ENCODE results near the gene ZIC1.

DNA sequence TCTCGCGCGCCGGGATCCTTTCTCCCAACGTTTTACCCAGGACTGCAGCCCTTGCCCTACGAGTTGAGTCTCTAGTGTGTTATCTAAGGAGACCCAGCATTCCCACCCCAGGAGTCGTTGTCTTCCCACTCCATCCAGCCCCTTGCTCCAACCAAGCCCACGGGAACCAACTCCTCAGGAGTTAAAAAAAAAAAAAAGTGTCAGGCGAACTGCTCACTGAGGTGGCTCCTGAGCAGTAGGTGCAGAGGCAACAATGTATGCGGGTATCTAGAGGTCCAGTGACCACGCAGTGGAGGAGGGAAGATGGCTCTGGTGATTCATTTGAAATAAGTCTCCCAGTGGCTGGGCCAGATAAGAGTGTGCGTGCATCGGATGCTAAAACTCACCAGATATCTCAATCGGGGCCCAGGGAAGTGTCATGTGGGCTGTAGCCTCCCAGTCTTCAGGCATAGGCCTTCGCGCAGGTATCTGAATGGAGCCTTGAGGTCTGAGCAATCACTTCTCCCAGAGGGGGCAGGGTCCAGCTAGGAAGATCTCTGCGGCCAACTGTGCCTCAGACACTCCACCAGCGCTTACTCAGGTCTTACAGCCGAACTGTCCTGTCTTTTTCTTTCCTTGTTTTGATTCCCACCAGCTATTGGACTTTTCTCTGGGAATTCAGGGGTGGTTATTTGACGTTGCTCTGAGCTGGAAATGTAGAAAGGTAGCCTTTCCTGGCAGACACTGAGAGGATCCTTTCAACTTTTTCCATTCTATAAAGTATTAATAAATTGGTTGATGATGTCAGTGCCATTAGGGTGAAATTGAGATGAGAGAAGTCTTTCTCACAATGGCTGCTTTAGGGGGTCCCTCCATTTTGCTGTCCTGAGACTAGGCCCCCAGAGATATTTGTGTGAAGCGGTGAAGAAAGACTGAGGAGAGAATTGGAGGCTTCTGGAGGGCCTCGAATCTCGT is 23.8 kb upstream of the ZIC1 start:
- TF ChIP-seq ZFP3 (CRISPR knock-in tag; IDR thresholded peaks at IDR 0.05): no peak
- no peak for TF ChIP-seq ZNF8 (CRISPR knock-in tag; IDR thresholded peaks at IDR 0.05)
- TF ChIP-seq, protein P1, sequence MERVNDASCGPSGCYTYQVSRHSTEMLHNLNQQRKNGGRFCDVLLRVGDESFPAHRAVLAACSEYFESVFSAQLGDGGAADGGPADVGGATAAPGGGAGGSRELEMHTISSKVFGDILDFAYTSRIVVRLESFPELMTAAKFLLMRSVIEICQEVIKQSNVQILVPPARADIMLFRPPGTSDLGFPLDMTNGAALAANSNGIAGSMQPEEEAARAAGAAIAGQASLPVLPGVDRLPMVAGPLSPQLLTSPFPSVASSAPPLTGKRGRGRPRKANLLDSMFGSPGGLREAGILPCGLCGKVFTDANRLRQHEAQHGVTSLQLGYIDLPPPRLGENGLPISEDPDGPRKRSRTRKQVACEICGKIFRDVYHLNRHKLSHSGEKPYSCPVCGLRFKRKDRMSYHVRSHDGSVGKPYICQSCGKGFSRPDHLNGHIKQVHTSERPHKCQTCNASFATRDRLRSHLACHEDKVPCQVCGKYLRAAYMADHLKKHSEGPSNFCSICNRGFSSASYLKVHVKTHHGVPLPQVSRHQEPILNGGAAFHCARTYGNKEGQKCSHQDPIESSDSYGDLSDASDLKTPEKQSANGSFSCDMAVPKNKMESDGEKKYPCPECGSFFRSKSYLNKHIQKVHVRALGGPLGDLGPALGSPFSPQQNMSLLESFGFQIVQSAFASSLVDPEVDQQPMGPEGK (CRISPR knock-in tag; IDR thresholded peaks at IDR 0.05; ENCODE audit: borderline replicate concordance): no peak
- TF ChIP-seq CSDC2 (CRISPR knock-in tag; IDR thresholded peaks at IDR 0.05): no peak
- TF ChIP-seq RARB (CRISPR knock-in tag; IDR thresholded peaks at IDR 0.05): no peak
- no peak for TF ChIP-seq GLIS3 (CRISPR knock-in tag; IDR thresholded peaks at IDR 0.05)
- no peak for TF ChIP-seq ARNTL (CRISPR knock-in tag; IDR thresholded peaks at IDR 0.05; ENCODE audit: borderline replicate concordance, low read depth)
- TF ChIP-seq ZNF70 (CRISPR knock-in tag; IDR thresholded peaks at IDR 0.05): no peak
- no peak for TF ChIP-seq ESRRG (CRISPR knock-in tag; IDR thresholded peaks at IDR 0.05)
- TF ChIP-seq TOX (CRISPR knock-in tag; IDR thresholded peaks at IDR 0.05; ENCODE audit: borderline replicate concordance): no peak
